Kidney epithelial cell (primary cell): Measurements from ENCODE around the gene MDP1. TPM values are rescaled to one million over a fixed set of nuclear protein-coding genes. Genes with fewer than 3 reads are reported as not detected.

ENCODE experiments used
- DNase-seq: peaks from one replicate; pipeline ENCODE4 v3.0.0-alpha.2; 2010; ENCODE audit warnings: low read depth
- H3K27me3 ChIP-seq: 2 replicates; pipeline ENCODE4 v1.6.0; 2011; ENCODE audit warnings: low read length; ENCODE audit not compliant: control insufficient read depth, insufficient read depth
- H3K36me3 ChIP-seq: 2 replicates; pipeline ENCODE4 v1.5.1; 2011; ENCODE audit warnings: low read length; ENCODE audit not compliant: control insufficient read depth, insufficient read depth
- H3K4me3 ChIP-seq: 2 replicates; pipeline ENCODE4 v1.5.1; 2011; ENCODE audit warnings: low read depth, mild to moderate bottlenecking, control low read depth, low read length
- total RNA-seq: library from RNA; depleted of rRNA; stranded (reverse); fragments of >200 nt; gene quantifications from 2 replicates; pipeline ENCODE4 v1.2.3, GENCODE V29; 2015
- TF ChIP-seq, protein P1 (sequence below): IDR thresholded peaks from 2 replicates; pipeline ENCODE4 v1.5.1; 2011; ENCODE audit warnings: mild to moderate bottlenecking, moderate library complexity, low read length, control low read depth, inconsistent platforms; ENCODE audit not compliant: insufficient read depth, poor library complexity, severe bottlenecking

The MDP1 gene
- total RNA-seq, 1 donor from 2014 or later: 11.8 TPM

DNA sequence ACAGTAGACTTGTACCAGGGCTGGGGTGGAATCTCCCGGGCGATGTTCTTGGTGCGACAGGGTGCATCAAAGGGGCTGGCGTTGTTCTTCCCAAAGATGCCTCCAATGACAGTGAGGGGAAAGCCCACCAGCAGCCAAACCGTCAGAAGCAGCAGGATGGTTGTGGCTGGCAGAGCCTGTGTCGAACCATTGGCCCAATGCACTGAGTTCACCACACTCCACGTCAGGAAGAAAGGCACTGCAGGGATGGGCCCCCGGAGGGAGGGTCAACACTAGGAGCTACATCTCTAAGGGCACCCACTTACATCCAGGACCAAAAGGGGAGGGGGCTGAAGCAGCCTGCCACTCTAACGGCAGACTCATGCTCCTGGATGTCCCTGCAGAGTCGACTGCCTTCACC is 25.4 kb downstream of the MDP1 start:
- no peak for DNase-seq
- peaks cover 4% of the 10 kb centered on the region for H3K36me3 ChIP-seq
- H3K4me3 ChIP-seq: no peak overlapping the region
- TF ChIP-seq, protein P1, sequence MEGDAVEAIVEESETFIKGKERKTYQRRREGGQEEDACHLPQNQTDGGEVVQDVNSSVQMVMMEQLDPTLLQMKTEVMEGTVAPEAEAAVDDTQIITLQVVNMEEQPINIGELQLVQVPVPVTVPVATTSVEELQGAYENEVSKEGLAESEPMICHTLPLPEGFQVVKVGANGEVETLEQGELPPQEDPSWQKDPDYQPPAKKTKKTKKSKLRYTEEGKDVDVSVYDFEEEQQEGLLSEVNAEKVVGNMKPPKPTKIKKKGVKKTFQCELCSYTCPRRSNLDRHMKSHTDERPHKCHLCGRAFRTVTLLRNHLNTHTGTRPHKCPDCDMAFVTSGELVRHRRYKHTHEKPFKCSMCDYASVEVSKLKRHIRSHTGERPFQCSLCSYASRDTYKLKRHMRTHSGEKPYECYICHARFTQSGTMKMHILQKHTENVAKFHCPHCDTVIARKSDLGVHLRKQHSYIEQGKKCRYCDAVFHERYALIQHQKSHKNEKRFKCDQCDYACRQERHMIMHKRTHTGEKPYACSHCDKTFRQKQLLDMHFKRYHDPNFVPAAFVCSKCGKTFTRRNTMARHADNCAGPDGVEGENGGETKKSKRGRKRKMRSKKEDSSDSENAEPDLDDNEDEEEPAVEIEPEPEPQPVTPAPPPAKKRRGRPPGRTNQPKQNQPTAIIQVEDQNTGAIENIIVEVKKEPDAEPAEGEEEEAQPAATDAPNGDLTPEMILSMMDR: no peak
- H3K27me3 ChIP-seq: no peaks in the 10 kb centered on the region

DNA sequence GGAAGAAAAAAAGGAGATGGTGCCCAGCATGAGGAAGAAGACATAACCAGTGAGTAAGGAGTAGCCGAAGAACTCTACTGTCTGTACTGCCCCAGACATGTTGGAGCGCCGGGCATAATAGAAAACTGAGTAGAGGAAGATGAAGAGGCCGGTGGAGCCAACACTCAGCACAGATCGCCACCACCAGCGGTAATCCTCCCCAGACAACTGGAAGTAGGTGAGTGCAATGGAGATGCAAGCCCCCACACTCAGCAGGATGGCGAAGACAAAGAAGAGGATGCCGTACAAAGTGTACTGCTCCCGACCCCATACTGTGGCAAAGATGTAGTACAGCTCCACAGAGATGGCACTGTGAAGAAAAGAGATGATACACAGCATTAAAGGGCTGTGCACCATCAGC is 26.4 kb downstream of the MDP1 start:
- H3K4me3 ChIP-seq: no peak overlapping the region
- H3K27me3 ChIP-seq: no peaks in the 10 kb centered on the region
- TF ChIP-seq, protein P1: no peak
- peaks cover 4% of the 10 kb centered on the region for H3K36me3 ChIP-seq
- DNase-seq: no peak

DNA sequence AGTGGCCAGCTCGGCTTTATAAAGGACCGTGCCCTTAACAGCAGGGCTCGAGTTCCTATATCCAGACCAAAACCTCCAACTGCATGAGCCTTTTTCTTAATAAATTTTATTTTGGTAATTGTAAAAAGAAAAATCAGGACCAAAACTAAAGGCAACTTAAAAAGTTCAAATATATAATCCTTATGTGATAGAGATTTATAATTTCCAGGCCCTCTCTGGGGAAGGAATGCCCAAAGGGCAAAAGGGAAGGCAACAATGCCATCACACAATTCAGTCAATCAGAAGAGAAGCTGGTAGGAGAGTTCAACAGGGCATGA is 26.8 kb downstream of the MDP1 start:
- Histone ChIP-seq H3K27me3 (no peaks in the 10 kb centered on the region), H3K36me3 (peaks cover 4% of the 10 kb centered on the region), H3K4me3 (no peak overlapping the region)
- TF ChIP-seq, protein P1: no peak
- DNase-seq: no peak

DNA sequence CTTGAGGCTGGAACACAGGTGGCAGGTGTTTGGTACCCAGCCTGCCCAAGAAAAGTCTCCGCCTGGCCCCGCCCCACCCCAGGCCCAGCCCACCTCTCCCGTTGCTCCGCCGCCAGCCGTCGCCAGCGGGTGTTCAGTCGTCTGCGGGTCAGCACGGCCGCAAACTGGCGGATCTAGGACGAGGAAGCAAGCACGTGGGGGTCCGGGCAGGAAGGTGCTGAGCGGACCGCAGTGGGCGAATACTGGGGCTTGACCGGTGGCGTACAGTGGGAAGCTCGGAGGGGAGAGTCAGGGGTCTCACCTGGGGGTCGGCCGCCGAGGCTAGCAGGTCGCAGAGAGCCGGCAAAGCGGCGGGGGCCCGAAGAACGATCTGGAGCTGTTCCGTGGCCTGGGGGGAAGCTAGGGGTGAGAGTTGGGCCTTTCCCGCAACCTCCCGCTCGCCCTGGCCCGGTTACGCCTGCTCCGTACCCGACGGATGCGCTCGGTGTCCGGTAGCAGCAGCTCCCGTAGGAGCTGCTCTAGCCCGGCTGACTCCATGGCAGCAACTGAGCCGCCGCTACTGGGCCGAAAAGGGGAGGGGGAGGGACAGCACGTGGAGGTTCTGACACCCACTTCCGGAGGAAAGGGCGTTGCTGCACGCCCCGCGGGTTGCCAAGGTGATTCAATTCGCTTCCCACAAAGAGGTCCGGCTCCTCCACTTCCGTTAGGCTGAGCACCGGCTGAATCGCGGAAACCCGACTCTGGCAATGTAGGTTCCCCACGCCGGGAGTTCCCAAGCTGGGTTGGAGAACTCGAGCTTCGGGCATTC is 27.4 kb downstream of the MDP1 start, which contains the start of gene IPO4:
TSS of gene IPO4 (minus strand) at position 566 of the 808 bp plus-strand sequence. CDS start at position 537, 29 bp downstream.
- TF ChIP-seq, protein P1: no peak
- H3K27me3 ChIP-seq: no peaks in the 10 kb centered on the region
- peaks cover 4% of the 10 kb centered on the region for H3K36me3 ChIP-seq
- H3K4me3 ChIP-seq: peak within 1 kb of the TSS; percentile 63
- peak; percentile 84 for DNase-seq

DNA sequence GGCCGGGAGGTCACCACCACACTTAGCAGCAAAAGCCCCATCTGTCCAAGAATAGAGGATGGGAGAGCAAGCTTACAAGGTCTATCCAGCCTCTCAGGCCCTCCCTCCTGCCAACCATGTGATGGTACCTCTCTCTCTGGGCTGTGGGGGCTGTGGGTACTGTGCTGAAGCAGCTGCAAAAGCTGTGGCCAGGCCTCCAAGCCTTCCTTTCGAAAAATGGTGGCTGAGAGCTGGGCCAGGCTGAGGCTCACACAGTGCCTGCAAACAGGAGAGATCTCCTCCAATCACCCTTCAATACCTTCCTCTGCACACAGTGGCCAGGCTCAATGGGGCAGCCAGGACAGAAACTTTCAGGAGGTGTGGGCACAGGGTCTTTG is 28.3 kb downstream of the MDP1 start:
- H3K27me3 ChIP-seq: no peaks in the 10 kb centered on the region
- peaks cover 3% of the 10 kb centered on the region for H3K36me3 ChIP-seq
- no peak overlapping the region for H3K4me3 ChIP-seq
- TF ChIP-seq, protein P1: no peak
- no peak for DNase-seq

DNA sequence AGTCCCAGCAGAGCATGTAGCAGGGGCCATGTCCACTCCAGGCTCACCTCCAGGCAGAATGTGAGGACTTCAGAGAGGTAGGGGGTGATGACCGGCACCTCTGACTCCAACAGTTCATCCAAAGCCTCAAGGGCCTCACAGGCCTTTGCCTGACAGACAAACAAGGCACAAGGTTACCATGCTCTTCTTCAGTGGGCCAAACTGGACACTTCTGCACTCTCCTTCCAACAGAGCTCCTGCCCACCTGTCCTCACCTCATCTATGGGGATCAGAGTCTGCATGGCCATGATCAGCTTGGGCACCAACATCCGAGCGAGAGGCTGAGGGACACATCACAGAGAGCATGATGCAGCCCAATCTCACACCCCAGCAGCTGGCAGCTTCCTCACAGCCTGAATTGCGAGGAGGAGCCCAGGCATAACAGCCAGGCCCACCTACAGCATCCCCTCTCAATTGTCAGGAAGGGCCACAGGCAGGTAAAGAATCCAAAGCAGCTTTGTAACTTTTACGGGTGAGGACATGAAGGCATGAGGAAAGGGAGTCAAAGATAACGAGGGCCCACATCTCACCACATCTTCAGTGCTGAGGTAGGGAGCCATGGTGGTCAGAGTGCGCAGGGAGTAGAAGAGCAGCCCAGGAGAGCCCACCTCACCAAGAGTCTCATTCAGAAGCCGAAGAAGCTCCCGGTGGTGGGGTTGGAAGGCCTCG is 28.9 kb downstream of the MDP1 start:
- Histone ChIP-seq H3K4me3 (no peak overlapping the region), H3K27me3 (no peaks in the 10 kb centered on the region), H3K36me3 (peaks cover 3% of the 10 kb centered on the region)
- no peak for DNase-seq
- TF ChIP-seq, protein P1: no peak
